Astrocyte of the spinal cord (primary cell): ENCODE results near the gene CACNA1A.

Source experiments
- DNase-seq: peaks from one replicate; pipeline ENCODE4 v3.0.0; 2011; ENCODE audit warnings: low read depth, low spot score
- H3K4me3 ChIP-seq: 2 replicates; pipeline ENCODE4 v1.5.1; 2011; ENCODE audit warnings: low read depth, mild to moderate bottlenecking, low read length, moderate library complexity
- in situ Hi-C: cut with HindIII; loops from 2 replicates; pipeline ENCODE4 v1.10.0; 2017; ENCODE audit warnings: low sequenced_read_pairs
- TF ChIP-seq, protein P1 (sequence below): IDR thresholded peaks from 2 replicates; pipeline ENCODE4 v1.5.1; 2012; ENCODE audit warnings: low read depth, mild to moderate bottlenecking, low read length, inconsistent platforms

Gene CACNA1A

DNA sequence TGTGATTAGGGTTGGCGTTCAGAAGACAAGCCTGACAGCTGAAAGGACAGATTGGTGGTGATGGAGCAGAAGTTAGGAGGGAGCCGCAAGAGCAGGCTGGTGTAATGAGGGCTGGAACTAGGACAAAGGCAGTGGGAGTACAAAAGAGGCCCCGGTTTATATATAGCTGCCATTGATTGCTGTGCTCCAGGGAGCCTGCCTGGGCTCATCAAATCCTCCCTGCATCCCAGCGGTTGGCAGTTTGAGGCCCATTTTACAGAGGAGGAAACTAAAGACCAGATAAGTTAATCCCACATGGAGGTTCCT lies 123.7 kb downstream of the CACNA1A start:
- in situ Hi-C loops = no loop called here
- DNase-seq = no peak
- TF ChIP-seq, protein P1, sequence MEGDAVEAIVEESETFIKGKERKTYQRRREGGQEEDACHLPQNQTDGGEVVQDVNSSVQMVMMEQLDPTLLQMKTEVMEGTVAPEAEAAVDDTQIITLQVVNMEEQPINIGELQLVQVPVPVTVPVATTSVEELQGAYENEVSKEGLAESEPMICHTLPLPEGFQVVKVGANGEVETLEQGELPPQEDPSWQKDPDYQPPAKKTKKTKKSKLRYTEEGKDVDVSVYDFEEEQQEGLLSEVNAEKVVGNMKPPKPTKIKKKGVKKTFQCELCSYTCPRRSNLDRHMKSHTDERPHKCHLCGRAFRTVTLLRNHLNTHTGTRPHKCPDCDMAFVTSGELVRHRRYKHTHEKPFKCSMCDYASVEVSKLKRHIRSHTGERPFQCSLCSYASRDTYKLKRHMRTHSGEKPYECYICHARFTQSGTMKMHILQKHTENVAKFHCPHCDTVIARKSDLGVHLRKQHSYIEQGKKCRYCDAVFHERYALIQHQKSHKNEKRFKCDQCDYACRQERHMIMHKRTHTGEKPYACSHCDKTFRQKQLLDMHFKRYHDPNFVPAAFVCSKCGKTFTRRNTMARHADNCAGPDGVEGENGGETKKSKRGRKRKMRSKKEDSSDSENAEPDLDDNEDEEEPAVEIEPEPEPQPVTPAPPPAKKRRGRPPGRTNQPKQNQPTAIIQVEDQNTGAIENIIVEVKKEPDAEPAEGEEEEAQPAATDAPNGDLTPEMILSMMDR = no peak
- H3K4me3 ChIP-seq = no peak overlapping the region

DNA sequence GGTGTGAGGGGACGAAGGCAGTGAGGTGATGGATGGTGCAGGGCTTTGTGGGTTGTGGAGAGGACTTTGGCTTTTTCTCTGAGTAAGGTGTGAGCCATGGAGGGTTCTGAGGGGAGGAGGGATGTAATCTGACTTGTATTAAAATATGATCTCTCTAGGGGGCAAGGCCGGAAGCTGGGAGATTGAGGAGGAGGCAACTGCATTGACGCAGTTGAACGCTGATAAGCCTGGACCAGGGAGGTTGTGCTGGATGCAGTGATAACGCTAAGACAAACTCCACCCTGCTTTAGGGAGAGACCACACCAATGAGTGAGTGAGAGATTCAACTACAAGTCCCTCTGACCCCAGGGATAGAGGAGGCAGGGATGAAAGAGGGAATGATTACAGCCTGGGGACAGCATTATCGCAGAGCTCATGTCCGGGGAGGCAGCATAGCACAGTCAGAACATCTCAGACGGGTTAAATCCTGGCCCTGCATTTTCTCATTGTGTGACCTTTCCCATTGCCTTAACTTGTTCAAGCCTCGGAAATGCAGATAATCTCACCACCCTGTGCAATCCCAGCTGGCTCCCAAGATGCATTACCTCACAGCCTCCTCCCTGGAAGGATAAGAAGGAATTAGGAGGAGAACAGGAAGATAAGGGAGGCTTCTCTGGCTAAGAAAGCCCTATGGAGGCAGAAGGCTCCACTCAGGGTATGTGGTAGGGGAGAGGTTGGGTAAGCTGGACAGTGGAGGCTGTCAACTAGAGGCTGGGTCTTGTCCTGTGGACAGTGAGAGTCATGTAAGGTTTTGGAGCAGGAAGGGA lies 124.2 kb downstream of the CACNA1A start:
- TF ChIP-seq, protein P1 = no peak
- no peak for DNase-seq
- in situ Hi-C loops = no loop called here
- no peak overlapping the region for H3K4me3 ChIP-seq

DNA sequence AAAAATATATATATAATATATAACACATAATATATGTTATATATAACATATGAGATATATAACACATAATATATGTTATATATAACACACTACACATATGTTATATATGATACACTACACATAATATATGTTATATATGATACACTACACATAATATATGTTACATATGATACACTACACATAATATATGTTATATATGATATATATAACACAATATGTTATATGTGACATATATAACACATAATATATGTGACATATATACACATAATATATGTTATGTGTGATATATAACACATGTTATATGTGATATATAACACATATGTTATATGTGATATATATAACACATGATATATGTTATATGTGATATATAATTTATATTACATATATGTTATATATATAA lies 129.7 kb downstream of the CACNA1A start:
- in situ Hi-C loops = no loop called here
- TF ChIP-seq, protein P1 = no peak
- H3K4me3 ChIP-seq = no peak overlapping the region
- DNase-seq = no peak

DNA sequence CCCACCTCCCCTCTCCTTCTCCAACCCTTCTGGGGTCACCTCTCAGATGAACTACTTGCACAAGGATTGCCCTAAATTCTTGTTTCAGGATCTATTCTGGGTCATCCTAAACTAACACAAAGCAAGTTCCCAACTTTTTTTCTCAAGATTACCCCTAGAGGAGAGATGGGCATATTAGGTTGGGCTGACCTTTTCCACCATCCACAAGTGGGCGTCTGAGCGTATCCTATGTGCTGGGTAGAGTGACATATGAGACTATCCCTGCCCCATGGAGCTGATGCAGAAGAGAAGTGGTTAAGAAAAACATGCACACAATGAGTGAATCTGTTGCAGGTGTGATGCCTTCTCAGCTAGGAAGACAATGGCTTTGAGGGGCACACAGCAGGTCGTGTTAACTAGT lies 132.7 kb downstream of the CACNA1A start:
- in situ Hi-C loops = no loop called here
- no peak for DNase-seq
- no peak overlapping the region for H3K4me3 ChIP-seq
- TF ChIP-seq, protein P1 = no peak

DNA sequence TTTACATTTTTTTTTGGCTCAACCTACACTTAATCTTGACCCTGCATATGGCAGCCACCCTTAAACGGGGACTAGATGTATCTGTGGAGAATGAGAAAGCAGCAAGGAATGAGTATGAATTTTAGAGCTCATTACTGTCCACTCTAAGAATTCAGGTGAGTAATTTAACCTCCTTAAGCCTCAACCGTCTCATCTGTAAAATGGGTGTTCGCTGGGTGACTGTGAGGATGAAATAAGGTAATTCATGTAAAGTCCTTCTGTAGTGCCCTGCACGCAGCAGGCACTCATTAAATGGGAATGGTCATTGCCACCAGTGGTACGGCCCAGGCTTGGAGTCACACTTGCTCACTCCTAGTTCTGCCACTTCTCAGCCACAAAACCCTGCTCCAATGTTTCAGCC lies 135.3 kb downstream of the CACNA1A start:
- H3K4me3 ChIP-seq = no peak overlapping the region
- no peak for DNase-seq
- in situ Hi-C loops = no loop called here
- TF ChIP-seq, protein P1 = no peak

DNA sequence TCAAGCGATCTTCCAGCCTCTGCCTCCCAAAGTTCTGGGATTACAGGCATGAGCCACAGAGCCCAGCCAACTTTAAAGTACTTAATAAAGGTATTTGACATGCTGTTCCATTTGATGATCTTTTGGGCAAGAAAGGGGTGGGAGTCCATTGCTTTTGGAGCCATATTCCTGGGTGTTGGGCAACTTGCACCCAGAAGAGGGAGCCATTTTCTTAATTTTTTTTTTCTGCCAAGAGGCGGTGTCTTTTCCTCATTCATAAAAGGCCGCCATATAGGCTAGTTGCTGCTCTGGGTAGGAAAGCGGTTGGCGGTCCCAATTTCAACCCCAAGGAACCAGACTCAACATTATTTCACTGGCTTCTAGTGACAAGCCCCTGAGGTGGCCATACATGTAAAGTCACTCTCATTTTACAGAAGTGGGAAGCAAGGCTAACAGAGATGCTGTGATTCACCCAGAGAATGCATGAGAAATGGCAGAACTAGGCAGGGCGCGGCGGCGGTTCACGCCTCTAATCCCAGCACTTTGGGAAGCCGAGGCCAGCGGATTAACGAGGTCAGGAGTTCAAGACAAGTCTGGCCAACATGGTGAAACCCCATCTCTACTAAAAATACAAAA lies 139.6 kb downstream of the CACNA1A start:
- in situ Hi-C loops = no loop called here

More for the DNA sequence above, 139.6 kb downstream of the CACNA1A start:
- H3K4me3 ChIP-seq = no peak overlapping the region
- TF ChIP-seq, protein P1 = peak; percentile 57
- peak; percentile 27 for DNase-seq
